Choroid plexus epithelial cell (primary cell): ENCODE measurements around the gene HIP1R.

Source experiments
- DNase-seq: peaks from one replicate; pipeline ENCODE4 v3.0.0-alpha.2; 2010; ENCODE audit warnings: low read depth
- H3K4me3 ChIP-seq: 2 replicates; pipeline ENCODE4 v1.5.1; 2011; ENCODE audit warnings: low read depth, mild to moderate bottlenecking, control low read depth, low read length, moderate library complexity
- TF ChIP-seq, protein P1 (sequence below): conservative IDR thresholded peaks from 2 replicates; pipeline ENCODE4 v1.5.1; 2011; ENCODE audit warnings: low read depth, mild to moderate bottlenecking, control low read depth, inconsistent platforms, low read length, moderate library complexity

HIP1R gene

DNA sequence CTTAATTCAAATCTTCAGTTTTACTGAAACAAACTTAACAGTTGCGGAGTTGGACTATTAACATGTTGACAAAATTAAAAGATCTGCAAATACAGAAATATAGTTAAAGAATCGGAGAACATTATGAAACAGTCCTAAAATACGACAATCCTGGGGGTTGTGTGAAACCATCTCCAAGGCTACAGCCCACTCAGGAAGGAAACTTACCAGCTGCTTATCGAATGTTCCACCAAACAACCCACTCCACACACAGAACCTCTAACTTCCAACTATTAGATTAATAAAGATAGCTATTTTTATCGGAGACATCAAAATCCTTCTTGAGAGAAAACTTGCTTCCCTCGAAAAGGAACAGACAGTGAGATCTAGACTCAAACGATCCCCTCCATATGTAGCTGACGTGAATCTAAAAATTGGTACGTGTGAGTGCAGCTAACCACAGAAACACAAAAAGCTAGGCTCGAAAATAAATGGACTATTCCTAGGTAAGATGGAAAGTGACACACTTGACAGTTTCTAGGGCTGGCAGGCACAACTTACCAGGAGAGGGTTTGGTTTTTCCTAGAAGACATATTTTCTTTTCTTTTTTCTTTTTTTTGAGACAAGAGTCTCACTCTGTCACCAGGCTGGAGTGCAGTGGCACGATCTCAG, 47.8 kb downstream of the HIP1R start:
- H3K4me3 ChIP-seq: no peak overlapping the region
- no peak for DNase-seq

GRCh38 chr12:122884091-122884826, 49.0 kb downstream of the HIP1R start:
- no peak overlapping the region for H3K4me3 ChIP-seq
- TF ChIP-seq, protein P1, sequence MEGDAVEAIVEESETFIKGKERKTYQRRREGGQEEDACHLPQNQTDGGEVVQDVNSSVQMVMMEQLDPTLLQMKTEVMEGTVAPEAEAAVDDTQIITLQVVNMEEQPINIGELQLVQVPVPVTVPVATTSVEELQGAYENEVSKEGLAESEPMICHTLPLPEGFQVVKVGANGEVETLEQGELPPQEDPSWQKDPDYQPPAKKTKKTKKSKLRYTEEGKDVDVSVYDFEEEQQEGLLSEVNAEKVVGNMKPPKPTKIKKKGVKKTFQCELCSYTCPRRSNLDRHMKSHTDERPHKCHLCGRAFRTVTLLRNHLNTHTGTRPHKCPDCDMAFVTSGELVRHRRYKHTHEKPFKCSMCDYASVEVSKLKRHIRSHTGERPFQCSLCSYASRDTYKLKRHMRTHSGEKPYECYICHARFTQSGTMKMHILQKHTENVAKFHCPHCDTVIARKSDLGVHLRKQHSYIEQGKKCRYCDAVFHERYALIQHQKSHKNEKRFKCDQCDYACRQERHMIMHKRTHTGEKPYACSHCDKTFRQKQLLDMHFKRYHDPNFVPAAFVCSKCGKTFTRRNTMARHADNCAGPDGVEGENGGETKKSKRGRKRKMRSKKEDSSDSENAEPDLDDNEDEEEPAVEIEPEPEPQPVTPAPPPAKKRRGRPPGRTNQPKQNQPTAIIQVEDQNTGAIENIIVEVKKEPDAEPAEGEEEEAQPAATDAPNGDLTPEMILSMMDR: no peak
- no peak for DNase-seq

More for the DNA sequence above, 47.8 kb downstream of the HIP1R start:
- TF ChIP-seq, protein P1: no peak

- H3K4me3 ChIP-seq: no peak overlapping the region
- no peak for DNase-seq
- TF ChIP-seq, protein P1: no peak
Observed at GRCh38 chr12:122884860-122885259, 49.6 kb downstream of the HIP1R start.

- TF ChIP-seq, protein P1: no peak
- DNase-seq: no peak
- no peak overlapping the region for H3K4me3 ChIP-seq
Observed at GRCh38 chr12:122886161-122886560, 50.9 kb downstream of the HIP1R start.

DNA sequence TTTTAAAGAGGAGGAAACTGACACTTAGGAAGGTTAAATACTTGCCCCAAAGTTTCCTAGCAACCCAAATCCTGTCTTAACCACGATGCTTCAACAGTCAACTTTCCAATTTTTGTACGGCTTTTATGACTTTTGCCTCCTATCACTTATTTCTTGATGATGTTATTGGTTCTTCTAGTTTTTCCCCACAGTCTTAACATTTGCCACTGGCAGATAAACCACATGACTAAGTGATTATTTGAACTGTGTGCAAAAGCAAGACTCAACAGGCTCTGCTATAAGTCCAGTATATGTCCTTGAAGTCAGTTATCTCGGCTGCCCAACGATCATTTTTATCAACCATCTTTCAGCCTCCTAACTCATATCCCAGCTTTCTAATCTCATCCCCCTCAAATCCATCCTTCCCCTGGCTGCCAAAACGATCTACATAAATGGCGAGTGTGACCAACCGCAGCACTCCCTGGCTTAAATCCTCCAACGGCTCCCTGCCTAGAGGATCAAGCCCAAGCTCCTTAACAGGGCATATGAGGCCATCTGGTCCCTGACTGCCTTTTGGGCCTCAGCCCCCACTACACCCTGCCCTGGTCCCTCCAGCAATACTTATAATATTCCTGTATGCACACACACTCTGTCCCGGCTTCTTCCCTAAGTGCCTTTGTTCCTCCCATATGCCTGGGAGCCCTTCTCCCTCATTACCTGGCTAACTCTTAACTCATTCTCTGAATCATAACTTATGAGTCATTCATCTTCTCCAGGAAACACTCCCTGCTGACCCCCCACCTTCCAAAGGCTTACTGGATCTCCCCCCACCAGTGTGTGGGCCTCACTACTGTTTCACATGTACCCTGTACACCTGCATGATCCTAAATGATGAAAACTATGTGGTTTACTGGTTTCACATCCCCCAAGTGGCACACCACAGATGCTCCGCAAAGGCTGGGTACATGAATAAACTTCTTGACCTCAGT, 51.9 kb downstream of the HIP1R start:
- no peak overlapping the region for H3K4me3 ChIP-seq
- peak; percentile 53 for DNase-seq

DNA sequence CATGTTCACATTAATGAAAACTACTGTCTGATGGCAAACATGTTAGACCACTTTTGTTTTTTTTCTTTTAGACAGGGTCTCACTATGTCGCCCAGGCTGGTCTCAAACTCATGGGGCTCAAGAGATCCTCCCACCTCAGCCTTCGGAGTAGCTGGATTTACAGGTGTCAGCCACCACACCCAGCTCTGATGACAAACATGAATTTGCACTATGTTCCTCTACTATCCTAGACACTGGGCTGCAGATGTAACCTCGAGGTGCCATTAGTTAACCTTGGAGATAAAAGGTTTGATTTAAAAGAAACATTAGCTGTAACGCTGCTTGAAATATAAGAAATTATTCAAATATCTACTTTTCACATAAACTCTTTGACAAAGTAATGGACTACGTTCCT, 52.6 kb downstream of the HIP1R start:
- H3K4me3 ChIP-seq: peak overlapping the region; percentile 6
- TF ChIP-seq, protein P1: no peak
- DNase-seq: no peak

More for the DNA sequence above, 51.9 kb downstream of the HIP1R start:
- TF ChIP-seq, protein P1: no peak
